GM21390 (cell line): ENCODE data around the gene AP5Z1.

Source experiments
- ATAC-seq: cut with Tn5 transposase; IDR thresholded peaks from one replicate; pipeline ENCODE4 v1.9.1; 2021; ENCODE audit not compliant: unreplicated experiment

Gene AP5Z1

DNA sequence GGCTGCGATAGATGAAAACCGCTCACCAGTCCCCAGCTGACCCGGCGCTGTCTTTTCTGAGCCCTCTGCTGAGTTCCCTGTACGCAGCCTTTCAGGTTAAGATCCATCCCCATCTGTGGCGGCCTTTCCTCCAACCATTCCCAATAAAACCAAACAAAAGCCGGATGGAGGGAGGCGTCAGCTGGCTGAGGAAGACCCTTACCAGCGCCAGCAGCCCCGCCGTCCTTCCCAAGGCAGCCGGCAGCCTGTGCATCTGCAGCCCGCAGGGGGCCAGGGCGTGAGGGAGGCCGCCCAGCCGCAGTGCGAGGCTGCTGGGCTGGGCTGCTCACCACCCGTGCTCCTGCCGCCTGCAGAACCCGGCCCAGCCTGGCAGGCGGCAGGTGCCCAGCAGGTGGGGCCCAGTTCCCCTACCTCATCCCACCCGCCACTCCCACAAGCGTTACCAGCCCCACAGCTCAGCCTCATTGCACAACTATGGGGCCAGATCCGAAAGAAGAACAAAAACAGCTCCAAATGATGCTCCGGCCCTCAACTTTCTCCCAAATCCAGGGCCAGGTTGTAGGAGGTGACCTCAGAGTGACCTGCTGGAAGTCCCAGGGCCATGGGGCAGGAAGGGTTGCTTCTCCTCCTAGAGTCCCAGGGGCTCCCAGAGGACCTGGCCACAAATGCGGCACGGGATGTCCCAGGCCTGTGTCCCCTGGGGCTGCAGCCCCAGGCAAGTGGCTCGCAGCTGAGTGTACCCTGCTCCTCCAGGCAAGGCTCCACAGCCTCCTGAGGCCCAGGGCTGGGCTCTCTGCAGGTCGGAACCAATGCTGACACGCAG, 62.6 kb downstream of the AP5Z1 start:
- ATAC-seq, result no peak

DNA sequence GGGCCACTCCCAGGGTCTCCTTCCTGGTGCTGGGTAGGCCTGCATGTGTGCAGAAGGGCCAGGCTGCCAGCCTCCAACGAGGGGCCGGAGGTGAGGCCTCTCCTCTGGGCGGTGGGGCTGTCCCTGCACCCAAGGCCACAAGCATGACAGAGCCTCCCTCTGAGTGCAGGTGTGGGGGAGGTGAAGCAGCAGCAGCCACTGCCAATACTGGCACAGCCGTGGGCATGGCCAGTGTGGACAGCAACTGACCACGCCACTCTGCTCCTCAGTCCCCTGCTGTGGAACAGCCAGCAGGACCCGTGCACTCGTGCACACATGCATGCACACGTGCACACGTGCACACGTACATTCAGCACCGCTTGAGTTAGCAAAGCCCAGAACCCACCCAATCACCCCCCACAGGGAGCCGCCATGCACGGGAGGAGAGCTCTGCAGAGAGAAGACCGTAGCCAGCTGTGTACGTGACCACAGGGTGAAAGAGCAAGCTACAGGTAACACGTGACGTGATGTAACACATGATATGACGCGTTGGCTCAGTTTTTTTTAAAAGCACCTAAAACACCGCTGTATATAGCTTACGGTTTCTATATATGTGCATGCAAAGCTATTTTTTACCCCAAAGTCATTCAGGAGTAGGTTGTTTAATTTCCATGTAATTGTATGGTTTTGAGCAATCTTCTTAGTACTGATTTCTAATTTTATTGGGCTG, 63.4 kb downstream of the AP5Z1 start:
- ATAC-seq, result no peak

DNA sequence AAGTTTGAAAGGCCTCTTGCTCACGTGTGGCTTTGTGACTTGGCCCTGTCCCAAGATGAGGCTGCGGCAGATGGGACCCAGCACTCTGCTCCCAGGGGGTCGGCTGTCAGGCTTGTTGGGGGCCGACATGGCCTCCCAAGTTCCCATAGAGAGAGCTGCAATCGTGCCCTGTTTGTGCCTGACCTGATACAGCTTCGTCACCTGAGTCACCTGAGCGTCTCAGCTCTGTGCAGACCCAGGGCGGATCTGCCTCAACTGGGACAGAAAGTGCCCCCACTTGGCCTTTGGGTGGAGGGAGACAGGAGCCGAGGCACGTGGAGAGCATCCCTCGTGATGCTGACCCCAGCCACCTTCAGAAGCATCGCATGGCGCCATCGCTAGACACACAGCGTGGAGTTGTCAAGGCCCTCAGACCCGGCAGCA, 64.7 kb downstream of the AP5Z1 start:
- ATAC-seq, result no peak
